Parathyroid adenoma (tissue), 2 donors: ENCODE measurements around the gene SLC31A2.

Experiments used
- H2AFZ ChIP-seq: fragments of 300-600 bp; sonication (generic); one replicate; pipeline ENCODE4 v1.7.0; 2017; ENCODE audit warnings: antibody characterized with exemption, mild to moderate bottlenecking
- H3K27ac ChIP-seq: fragments of 300-600 bp; sonication (generic); one replicate; pipeline ENCODE4 v1.7.0; 2017
- H3K27me3 ChIP-seq: fragments of 300-600 bp; sonication (generic); one replicate; pipeline ENCODE4 v1.7.0; 2017; ENCODE audit warnings: low read length; ENCODE audit not compliant: control insufficient read depth, insufficient read depth
- H3K36me3 ChIP-seq: fragments of 300-600 bp; sonication (generic); one replicate; pipeline ENCODE4 v1.7.0; 2017; ENCODE audit warnings: low read length; ENCODE audit not compliant: control insufficient read depth, insufficient read depth
- H3K4me1 ChIP-seq: fragments of 300-600 bp; sonication (generic); one replicate; pipeline ENCODE4 v1.7.0; 2017; ENCODE audit warnings: control low read depth
- H3K4me2 ChIP-seq: fragments of 300-600 bp; sonication (generic); one replicate; pipeline ENCODE4 v1.7.0; 2017; ENCODE audit warnings: low read length
- H3K4me3 ChIP-seq: fragments of 300-600 bp; sonication (generic); one replicate; pipeline ENCODE4 v1.7.0; 2017; ENCODE audit warnings: low read depth, low read length
- H3K79me2 ChIP-seq: fragments of 300-600 bp; sonication (generic); one replicate; pipeline ENCODE4 v1.7.0; 2017; ENCODE audit warnings: control low read depth
- H3K9ac ChIP-seq: fragments of 300-600 bp; sonication (generic); one replicate; pipeline ENCODE4 v1.7.0; 2017; ENCODE audit warnings: mild to moderate bottlenecking
- H3K9me3 ChIP-seq: fragments of 300-600 bp; sonication (generic); one replicate; pipeline ENCODE4 v1.7.0; 2017; ENCODE audit warnings: low read length; ENCODE audit not compliant: control insufficient read depth
- CTCF ChIP-seq: fragments of 300-600 bp; sonication (generic); IDR thresholded peaks from one replicate; pipeline ENCODE4 v1.7.0; 2017; ENCODE audit warnings: antibody characterized with exemption, mild to moderate bottlenecking
- donor health status: primary hyperparathyroidism.

Gene SLC31A2

DNA sequence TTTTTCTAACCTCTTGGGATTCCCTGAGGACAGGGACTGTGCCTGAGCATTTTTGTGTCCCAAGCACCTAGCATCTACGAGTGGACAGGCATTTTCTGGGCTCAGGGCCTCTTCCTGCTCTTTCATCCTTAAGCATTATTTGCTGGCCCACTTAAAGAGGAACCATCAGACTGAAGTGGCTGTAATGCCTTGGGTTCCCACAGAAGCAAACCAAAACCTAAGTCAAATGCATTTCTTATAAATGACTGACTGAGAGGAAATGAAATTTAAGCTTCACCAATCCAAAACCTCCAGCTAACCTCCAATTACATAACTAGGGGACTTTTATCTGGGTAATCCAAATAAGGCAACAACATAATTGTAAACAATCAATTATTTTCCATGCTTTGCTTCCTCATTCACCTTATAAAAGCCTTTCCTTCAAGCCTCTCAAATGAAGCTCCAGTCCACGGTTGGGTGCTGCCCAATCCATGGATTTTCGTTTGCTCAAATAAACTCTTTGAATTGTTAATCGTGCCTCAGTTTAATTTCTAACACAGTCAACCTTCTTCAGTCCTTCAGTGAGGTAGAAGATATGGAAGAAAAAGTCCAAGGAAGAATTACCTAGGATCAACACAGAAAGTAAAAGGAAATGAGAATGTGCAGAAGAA lies 25.3 kb upstream of the SLC31A2 start:
- Histone ChIP-seq H3K9ac (no peak overlapping the region), H3K4me1 (peaks cover 9% of the 10 kb centered on the region), H3K36me3 (no peaks in the 10 kb centered on the region), H3K4me2 (no peak overlapping the region), H3K27me3 (no peaks in the 10 kb centered on the region), H3K4me3 (no peak overlapping the region), H3K27ac (no peak overlapping the region), H3K79me2 (no peaks in the 10 kb centered on the region), H3K9me3 (no peaks in the 10 kb centered on the region), H2AFZ (no peak overlapping the region)
- TF ChIP-seq CTCF, result no peak

- no peaks in the 10 kb centered on the region for H3K27me3 ChIP-seq
- no peak overlapping the region for H3K9ac ChIP-seq
- H3K4me3 ChIP-seq, result no peak overlapping the region
- H3K9me3 ChIP-seq, result no peaks in the 10 kb centered on the region
- TF ChIP-seq CTCF, result no peak
- no peaks in the 10 kb centered on the region for H3K36me3 ChIP-seq
- no peak overlapping the region for H3K4me2 ChIP-seq
- H2AFZ ChIP-seq, result peak overlapping the region; percentile 34
- H3K79me2 ChIP-seq, result no peaks in the 10 kb centered on the region
- peaks cover 24% of the 10 kb centered on the region for H3K4me1 ChIP-seq
- H3K27ac ChIP-seq, result peak overlapping the region; percentile 88
Observed at GRCh38 chr9:113129466-113129865, 21.3 kb upstream of the SLC31A2 start.

DNA sequence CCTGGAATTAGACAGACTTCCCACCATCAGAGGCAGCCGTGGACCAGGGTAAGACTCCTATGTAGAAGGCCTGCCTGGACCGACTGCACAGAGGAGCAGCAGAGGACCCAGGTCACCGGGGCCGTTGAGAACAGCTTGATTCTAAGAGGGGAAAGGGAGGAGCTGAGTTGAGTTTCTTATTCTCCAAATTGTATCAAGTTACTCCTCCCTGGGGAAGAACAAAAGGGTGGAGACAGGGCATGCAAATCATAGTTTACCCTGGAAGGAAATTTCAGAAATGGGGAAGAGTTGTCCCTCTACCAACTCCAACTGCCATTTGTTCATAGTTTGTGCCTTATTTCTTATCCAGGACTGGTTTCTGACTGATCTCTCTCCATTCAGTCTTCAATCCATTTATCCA lies 20.9 kb upstream of the SLC31A2 start:
- H3K79me2 ChIP-seq, result no peaks in the 10 kb centered on the region
- H3K4me1 ChIP-seq, result peaks cover 24% of the 10 kb centered on the region
- TF ChIP-seq CTCF, result no peak
- no peak overlapping the region for H3K9ac ChIP-seq
- no peaks in the 10 kb centered on the region for H3K27me3 ChIP-seq
- peak overlapping the region; percentile 88 for H3K27ac ChIP-seq
- H3K4me3 ChIP-seq, result no peak overlapping the region
- no peaks in the 10 kb centered on the region for H3K9me3 ChIP-seq
- no peaks in the 10 kb centered on the region for H3K36me3 ChIP-seq
- peak overlapping the region; percentile 34 for H2AFZ ChIP-seq
- no peak overlapping the region for H3K4me2 ChIP-seq

- Histone ChIP-seq H3K4me2 (peak overlapping the region; percentile 7), H3K27me3 (no peaks in the 10 kb centered on the region), H3K36me3 (no peaks in the 10 kb centered on the region), H2AFZ (peak overlapping the region; percentile 51), H3K79me2 (no peaks in the 10 kb centered on the region), H3K9me3 (no peaks in the 10 kb centered on the region), H3K4me1 (peaks cover 30% of the 10 kb centered on the region), H3K4me3 (no peak overlapping the region), H3K9ac (no peak overlapping the region), H3K27ac (peak overlapping the region; percentile 88)
- TF ChIP-seq CTCF, result no peak
Observed at GRCh38 chr9:113131689-113132151, 19.1 kb upstream of the SLC31A2 start.
